ENCODE results near the gene SEMG1.

Gene SEMG1

GRCh38 chr20:45181639-45182038 is 25.2 kb upstream of the SEMG1 start:
- no peaks in the 10 kb centered on the region for H3K27me3 ChIP-seq (ENCODE audit: insufficient read depth, low read depth)
- H3K9ac ChIP-seq, result no peak overlapping the region
- no peak overlapping the region for H2AFZ ChIP-seq (ENCODE audit: low read depth)
- H4K20me1 ChIP-seq (ENCODE audit: insufficient read depth), result no peaks in the 10 kb centered on the region
- H3K4me3 ChIP-seq (IDR thresholded peaks at IDR 0.05; ENCODE audit: insufficient read depth, low read depth, low read length), result no peak overlapping the region
- no peak for TF ChIP-seq CTCF (conservative IDR thresholded peaks at IDR 0.05; ENCODE audit: low read depth, low read length)
- H3K36me3 ChIP-seq (ENCODE audit: insufficient read depth), result no peaks in the 10 kb centered on the region
- H3K79me2 ChIP-seq (ENCODE audit: insufficient read depth, low read depth), result no peaks in the 10 kb centered on the region
- no peak overlapping the region for H3K4me2 ChIP-seq
- H3K4me1 ChIP-seq (ENCODE audit: low read depth, poor library complexity, severe bottlenecking), result no peaks in the 10 kb centered on the region
- H3K27ac ChIP-seq, result no peak overlapping the region

GRCh38 chr20:45183084-45183483 is 23.7 kb upstream of the SEMG1 start:
- no peaks in the 10 kb centered on the region for H3K36me3 ChIP-seq (ENCODE audit: insufficient read depth)
- no peaks in the 10 kb centered on the region for H3K4me1 ChIP-seq (ENCODE audit: low read depth, poor library complexity, severe bottlenecking)
- no peak overlapping the region for H3K9ac ChIP-seq
- H4K20me1 ChIP-seq (ENCODE audit: insufficient read depth), result no peaks in the 10 kb centered on the region
- no peaks in the 10 kb centered on the region for H3K27me3 ChIP-seq (ENCODE audit: insufficient read depth, low read depth)
- H3K79me2 ChIP-seq (ENCODE audit: insufficient read depth, low read depth), result no peaks in the 10 kb centered on the region
- H2AFZ ChIP-seq (ENCODE audit: low read depth), result no peak overlapping the region
- TF ChIP-seq CTCF (conservative IDR thresholded peaks at IDR 0.05; ENCODE audit: low read depth, low read length), result no peak
- no peak overlapping the region for H3K4me2 ChIP-seq
- no peak overlapping the region for H3K4me3 ChIP-seq (IDR thresholded peaks at IDR 0.05; ENCODE audit: insufficient read depth, low read depth, low read length)
- H3K27ac ChIP-seq, result no peak overlapping the region

- no peak for TF ChIP-seq CTCF (conservative IDR thresholded peaks at IDR 0.05; ENCODE audit: low read depth, low read length)
Observed at GRCh38 chr20:45187693-45188092, 19.1 kb upstream of the SEMG1 start.

GRCh38 chr20:45189067-45189609 is 17.7 kb upstream of the SEMG1 start:
- no peak for TF ChIP-seq CTCF (conservative IDR thresholded peaks at IDR 0.05; ENCODE audit: low read depth, low read length)
- Histone ChIP-seq H3K4me1 (ENCODE audit: low read depth, poor library complexity, severe bottlenecking) (no peaks in the 10 kb centered on the region), H3K27me3 (ENCODE audit: insufficient read depth, low read depth) (no peaks in the 10 kb centered on the region), H2AFZ (ENCODE audit: low read depth) (no peak overlapping the region), H3K36me3 (ENCODE audit: insufficient read depth) (no peaks in the 10 kb centered on the region), H3K9ac (no peak overlapping the region), H4K20me1 (ENCODE audit: insufficient read depth) (no peaks in the 10 kb centered on the region), H3K79me2 (ENCODE audit: insufficient read depth, low read depth) (no peaks in the 10 kb centered on the region), H3K27ac (no peak overlapping the region), H3K4me3 (IDR thresholded peaks at IDR 0.05; ENCODE audit: insufficient read depth, low read depth, low read length) (no peak overlapping the region), H3K4me2 (no peak overlapping the region)

More at GRCh38 chr20:45187693-45188092, 19.1 kb upstream of the SEMG1 start:
- H3K4me2 ChIP-seq, result no peak overlapping the region
- H2AFZ ChIP-seq (ENCODE audit: low read depth), result no peak overlapping the region
- H3K27ac ChIP-seq, result no peak overlapping the region
- H4K20me1 ChIP-seq (ENCODE audit: insufficient read depth), result no peaks in the 10 kb centered on the region
- no peak overlapping the region for H3K9ac ChIP-seq
- no peaks in the 10 kb centered on the region for H3K4me1 ChIP-seq (ENCODE audit: low read depth, poor library complexity, severe bottlenecking)
- no peaks in the 10 kb centered on the region for H3K79me2 ChIP-seq (ENCODE audit: insufficient read depth, low read depth)
- no peaks in the 10 kb centered on the region for H3K27me3 ChIP-seq (ENCODE audit: insufficient read depth, low read depth)
- no peaks in the 10 kb centered on the region for H3K36me3 ChIP-seq (ENCODE audit: insufficient read depth)
- no peak overlapping the region for H3K4me3 ChIP-seq (IDR thresholded peaks at IDR 0.05; ENCODE audit: insufficient read depth, low read depth, low read length)

Data from KMS-11 (cell line).